Liver (tissue), 9 donors: Measurements from ENCODE around the gene PPP1R1B. TPM values are rescaled to one million over a fixed set of nuclear protein-coding genes. Genes with fewer than 3 reads are reported as not detected.

Source experiments
- DNase-seq: peaks from one replicate; pipeline ENCODE4 v3.0.0-alpha.2; 2017; ENCODE audit warnings: low spot score
- H3K27ac ChIP-seq, 2 donors: one replicate each; pipeline ENCODE4 v1.7.0; 2013; ENCODE audit warnings: inconsistent platforms in 2 of 2, low read length in 2 of 2, control low read depth in 1 of 2, low read depth in 1 of 2, mild to moderate bottlenecking in 1 of 2
- H3K27me3 ChIP-seq, 4 donors: one replicate each; pipeline versions ENCODE4 v1.6.1 to v1.7.0; 2013; ENCODE audit warnings: low read length in 3 of 4, inconsistent platforms in 1 of 4, mild to moderate bottlenecking in 1 of 4, moderate library complexity in 1 of 4; ENCODE audit not compliant: control insufficient read depth in 4 of 4, insufficient read depth in 4 of 4
- H3K36me3 ChIP-seq, 4 donors: one replicate each; pipeline versions ENCODE4 v1.6.1 to v1.7.0; 2013; ENCODE audit warnings: low read length in 3 of 4, mild to moderate bottlenecking in 3 of 4, low read depth in 1 of 4, moderate library complexity in 1 of 4; ENCODE audit not compliant: control insufficient read depth in 4 of 4, insufficient read depth in 3 of 4
- H3K4me1 ChIP-seq, 4 donors: one replicate each; pipeline versions ENCODE4 v1.6.1 to v1.7.0; 2013; ENCODE audit warnings: low read length in 3 of 4, mild to moderate bottlenecking in 3 of 4, moderate library complexity in 1 of 4; ENCODE audit not compliant: control insufficient read depth in 4 of 4, insufficient read depth in 4 of 4
- H3K4me3 ChIP-seq, 3 donors: one replicate each; pipeline versions ENCODE4 v1.6.1 to v1.7.0; 2013; ENCODE audit warnings: low read length in 3 of 3, control low read depth in 1 of 3, low read depth in 1 of 3, mild to moderate bottlenecking in 1 of 3
- H3K9ac ChIP-seq, 2 donors: one replicate each; pipeline ENCODE4 v1.7.0; 2013; ENCODE audit warnings: low read length in 2 of 2, mild to moderate bottlenecking in 2 of 2, moderate library complexity in 2 of 2, control low read depth in 1 of 2, low read depth in 1 of 2
- H3K9me3 ChIP-seq, 4 donors: one replicate each; pipeline versions ENCODE4 v1.6.1 to v1.7.0; 2013; ENCODE audit warnings: low read length in 3 of 4; ENCODE audit not compliant: control insufficient read depth in 4 of 4
- EGR1 ChIP-seq, 2 donors: IDR thresholded peaks; 2 replicates each; pipeline ENCODE4 v1.6.1; 2016 to 2018; ENCODE audit warnings: antibody characterized with exemption in 2 of 2, low read depth in 2 of 2
- FOXA1 ChIP-seq: IDR thresholded peaks from 2 replicates; pipeline ENCODE4 v1.6.1; 2016; ENCODE audit warnings: antibody characterized with exemption
- FOXA2 ChIP-seq: IDR thresholded peaks from 2 replicates; pipeline ENCODE4 v1.6.1; 2016; ENCODE audit warnings: antibody characterized with exemption
- GABPA ChIP-seq, 2 donors: IDR thresholded peaks in 1 of 2; conservative IDR thresholded peaks in 1 of 2; 2 replicates each; pipeline ENCODE4 v1.6.1; 2016; ENCODE audit warnings: antibody characterized with exemption in 2 of 2, mild to moderate bottlenecking in 1 of 2, moderate library complexity in 1 of 2
- HNF4A ChIP-seq, 2 donors: conservative IDR thresholded peaks; 2 replicates each; pipeline ENCODE4 v1.6.1; 2016; ENCODE audit warnings: antibody characterized with exemption in 2 of 2, mild to moderate bottlenecking in 2 of 2
- HNF4G ChIP-seq: IDR thresholded peaks from 2 replicates; pipeline ENCODE4 v1.6.1; 2016; ENCODE audit warnings: antibody characterized with exemption
- JUND ChIP-seq, 2 donors: IDR thresholded peaks; 2 replicates each; pipeline ENCODE4 v1.6.1; 2016; ENCODE audit warnings: antibody characterized with exemption in 2 of 2
- NR2F2 ChIP-seq: IDR thresholded peaks from 2 replicates; pipeline ENCODE4 v1.6.1; 2016; ENCODE audit warnings: antibody characterized with exemption
- RAD21 ChIP-seq, 2 donors: IDR thresholded peaks; 2 replicates each; pipeline ENCODE4 v1.6.1; 2016; ENCODE audit warnings: antibody characterized with exemption in 2 of 2, mild to moderate bottlenecking in 2 of 2
- RXRA ChIP-seq, 2 donors: IDR thresholded peaks; 2 replicates each; pipeline ENCODE4 v1.6.1; 2017 to 2018; ENCODE audit warnings: antibody characterized with exemption in 2 of 2, mild to moderate bottlenecking in 1 of 2
- SP1 ChIP-seq: IDR thresholded peaks from 2 replicates; pipeline ENCODE4 v1.6.1; 2018; ENCODE audit warnings: antibody characterized with exemption, mild to moderate bottlenecking
- TAF1 ChIP-seq: conservative IDR thresholded peaks from 2 replicates; pipeline ENCODE4 v1.6.1; 2016; ENCODE audit warnings: antibody characterized with exemption, mild to moderate bottlenecking
- YY1 ChIP-seq: IDR thresholded peaks from 2 replicates; pipeline ENCODE4 v1.6.1; 2016; ENCODE audit warnings: antibody characterized with exemption, mild to moderate bottlenecking
- WGBS: extraction: QIAGEN DNeasy Blood & Tissue Kit; methylation state at CpG from one replicate; pipeline ENCODE4 v1.1.7; 2013; 5-methylcytosine and 5-hydroxymethylcytosine counted together
- polyA plus RNA-seq, 2 donors: library from polyadenylated mRNA; stranded (reverse) in 1 of 2; unstranded in 1 of 2; fragments of 200-250 nt in 1 of 2; fragments of >200 nt in 1 of 2; fragmentation: Nextera tagmentation in 1 of 2; extraction: Ambion mirVana in 1 of 2; gene quantifications; one replicate each; pipeline versions ENCODE4 v1.2.1 to v1.2.3, GENCODE V29; 2013 to 2015
- total RNA-seq, 2 donors: library from RNA; depleted of rRNA; stranded (reverse); fragments of >200 nt; gene quantifications; one replicate each; pipeline ENCODE4 v1.2.3, GENCODE V29; 2014
- TF ChIP-seq, protein P1 (sequence below): IDR thresholded peaks from 2 replicates; pipeline ENCODE4 v1.6.1; 2016; ENCODE audit warnings: antibody characterized with exemption
- TF ChIP-seq, protein P2 (sequence below): IDR thresholded peaks from 2 replicates; pipeline ENCODE4 v1.6.1; 2016; ENCODE audit warnings: antibody characterized with exemption
- TF ChIP-seq, protein P3 (sequence below): IDR thresholded peaks from 2 replicates; pipeline ENCODE4 v1.6.1; 2016; ENCODE audit warnings: antibody characterized with exemption, mild to moderate bottlenecking
- TF ChIP-seq, protein P4 (sequence below): IDR thresholded peaks from 2 replicates; pipeline ENCODE4 v1.6.1; 2016; ENCODE audit warnings: antibody characterized with exemption
- TF ChIP-seq, protein P5 (sequence below): fragments of 150-350 bp; IDR thresholded peaks from 2 replicates; pipeline ENCODE4 v1.5.1; 2017; ENCODE audit warnings: improper control_type of control experiment, low read depth, low read length; ENCODE audit not compliant: missing input control
- donor health status: healthy.
- donor health status: healthy.
- donor health status: healthy.
- donor health status: healthy.
- donor health status: healthy.

The PPP1R1B gene
- total and polyA plus RNA-seq, 4 donors: 0.14 TPM; not detected in 3

DNA sequence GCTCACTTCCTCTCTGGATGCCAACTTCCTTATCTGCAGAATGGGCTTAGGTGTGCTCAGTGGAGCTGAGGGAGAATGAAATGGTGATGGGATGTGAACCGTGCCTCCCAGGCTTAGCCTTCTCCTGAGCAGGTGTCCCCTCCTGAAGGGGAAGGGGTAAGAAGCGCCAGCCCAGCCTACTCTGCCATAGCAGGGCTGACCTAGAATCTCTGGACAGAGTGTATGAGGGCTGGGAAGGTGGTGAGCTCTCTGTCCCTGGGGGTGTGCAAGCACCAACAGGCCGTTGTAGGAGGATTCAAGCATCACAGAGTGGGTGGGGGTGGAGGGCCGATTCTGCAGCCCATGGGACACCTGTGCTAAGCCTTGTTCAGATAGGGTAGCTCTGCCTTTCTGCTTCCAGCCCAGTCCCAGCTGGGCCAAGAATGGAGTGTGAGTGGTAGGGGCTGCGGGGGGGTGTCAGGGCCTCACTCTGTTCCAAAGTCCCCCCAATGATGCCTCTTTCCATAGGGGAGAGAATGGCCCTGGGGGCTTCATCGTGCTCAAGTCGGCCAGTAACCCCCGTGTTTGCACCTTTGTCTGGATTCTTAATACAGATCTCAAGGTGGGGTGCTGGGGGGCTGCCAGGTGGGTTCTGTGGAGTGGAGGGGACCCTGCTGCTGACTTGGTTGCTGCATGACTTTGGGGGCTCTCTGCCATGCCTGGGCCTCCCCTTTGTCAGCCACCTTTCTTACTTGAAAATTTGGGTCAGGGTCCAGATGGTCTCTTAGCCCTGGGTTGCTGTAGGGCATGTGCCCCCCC lies 35.2 kb downstream of the PPP1R1B start (continued):
- TF ChIP-seq, protein P1, sequence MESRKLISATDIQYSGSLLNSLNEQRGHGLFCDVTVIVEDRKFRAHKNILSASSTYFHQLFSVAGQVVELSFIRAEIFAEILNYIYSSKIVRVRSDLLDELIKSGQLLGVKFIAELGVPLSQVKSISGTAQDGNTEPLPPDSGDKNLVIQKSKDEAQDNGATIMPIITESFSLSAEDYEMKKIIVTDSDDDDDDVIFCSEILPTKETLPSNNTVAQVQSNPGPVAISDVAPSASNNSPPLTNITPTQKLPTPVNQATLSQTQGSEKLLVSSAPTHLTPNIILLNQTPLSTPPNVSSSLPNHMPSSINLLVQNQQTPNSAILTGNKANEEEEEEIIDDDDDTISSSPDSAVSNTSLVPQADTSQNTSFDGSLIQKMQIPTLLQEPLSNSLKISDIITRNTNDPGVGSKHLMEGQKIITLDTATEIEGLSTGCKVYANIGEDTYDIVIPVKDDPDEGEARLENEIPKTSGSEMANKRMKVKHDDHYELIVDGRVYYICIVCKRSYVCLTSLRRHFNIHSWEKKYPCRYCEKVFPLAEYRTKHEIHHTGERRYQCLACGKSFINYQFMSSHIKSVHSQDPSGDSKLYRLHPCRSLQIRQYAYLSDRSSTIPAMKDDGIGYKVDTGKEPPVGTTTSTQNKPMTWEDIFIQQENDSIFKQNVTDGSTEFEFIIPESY: no peak
- TF ChIP-seq RXRA (IDR thresholded peaks at IDR 0.05): no peak

DNA sequence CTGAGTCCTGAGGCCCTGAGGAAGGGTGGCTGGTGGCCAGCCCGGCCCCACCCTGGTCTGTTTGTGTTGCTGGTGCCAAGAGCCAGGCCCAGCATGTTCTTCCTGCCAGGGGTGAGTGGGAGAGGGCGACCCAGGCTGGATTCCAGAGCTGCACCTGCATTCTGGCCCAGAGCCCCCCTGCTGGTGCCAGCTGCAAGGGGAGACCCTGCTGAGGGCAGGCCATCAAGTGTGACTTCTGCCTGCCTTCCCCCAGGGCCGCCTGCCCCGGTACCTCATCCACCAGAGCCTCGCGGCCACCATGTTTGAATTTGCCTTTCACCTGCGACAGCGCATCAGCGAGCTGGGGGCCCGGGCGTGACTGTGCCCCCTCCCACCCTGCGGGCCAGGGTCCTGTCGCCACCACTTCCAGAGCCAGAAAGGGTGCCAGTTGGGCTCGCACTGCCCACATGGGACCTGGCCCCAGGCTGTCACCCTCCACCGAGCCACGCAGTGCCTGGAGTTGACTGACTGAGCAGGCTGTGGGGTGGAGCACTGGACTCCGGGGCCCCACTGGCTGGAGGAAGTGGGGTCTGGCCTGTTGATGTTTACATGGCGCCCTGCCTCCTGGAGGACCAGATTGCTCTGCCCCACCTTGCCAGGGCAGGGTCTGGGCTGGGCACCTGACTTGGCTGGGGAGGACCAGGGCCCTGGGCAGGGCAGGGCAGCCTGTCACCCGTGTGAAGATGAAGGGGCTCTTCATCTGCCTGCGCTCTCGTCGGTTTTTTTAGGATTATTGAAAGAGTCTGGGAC lies 36.0 kb downstream of the PPP1R1B start:
- TF ChIP-seq TAF1 (no peak), FOXA1 (no peak), HNF4G (no peak), HNF4A (conservative IDR thresholded peaks at IDR 0.05) (no peak), RXRA (IDR thresholded peaks at IDR 0.05) (no peak), GABPA (IDR thresholded peaks at IDR 0.05 in 1 of 2, conservative IDR thresholded peaks at IDR 0.05 in 1 of 2) (no peak), FOXA2 (no peak), EGR1 (IDR thresholded peaks at IDR 0.05; ENCODE audit: low read depth in 2 of 2) (no peak), YY1 (no peak), SP1 (no peak), JUND (IDR thresholded peaks at IDR 0.05) (no peak), RAD21 (IDR thresholded peaks at IDR 0.05) (no peak), NR2F2 (no peak)
- TF ChIP-seq, protein P2, sequence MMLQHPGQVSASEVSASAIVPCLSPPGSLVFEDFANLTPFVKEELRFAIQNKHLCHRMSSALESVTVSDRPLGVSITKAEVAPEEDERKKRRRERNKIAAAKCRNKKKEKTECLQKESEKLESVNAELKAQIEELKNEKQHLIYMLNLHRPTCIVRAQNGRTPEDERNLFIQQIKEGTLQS: no peak
- TF ChIP-seq, protein P1: no peak
- TF ChIP-seq, protein P3, sequence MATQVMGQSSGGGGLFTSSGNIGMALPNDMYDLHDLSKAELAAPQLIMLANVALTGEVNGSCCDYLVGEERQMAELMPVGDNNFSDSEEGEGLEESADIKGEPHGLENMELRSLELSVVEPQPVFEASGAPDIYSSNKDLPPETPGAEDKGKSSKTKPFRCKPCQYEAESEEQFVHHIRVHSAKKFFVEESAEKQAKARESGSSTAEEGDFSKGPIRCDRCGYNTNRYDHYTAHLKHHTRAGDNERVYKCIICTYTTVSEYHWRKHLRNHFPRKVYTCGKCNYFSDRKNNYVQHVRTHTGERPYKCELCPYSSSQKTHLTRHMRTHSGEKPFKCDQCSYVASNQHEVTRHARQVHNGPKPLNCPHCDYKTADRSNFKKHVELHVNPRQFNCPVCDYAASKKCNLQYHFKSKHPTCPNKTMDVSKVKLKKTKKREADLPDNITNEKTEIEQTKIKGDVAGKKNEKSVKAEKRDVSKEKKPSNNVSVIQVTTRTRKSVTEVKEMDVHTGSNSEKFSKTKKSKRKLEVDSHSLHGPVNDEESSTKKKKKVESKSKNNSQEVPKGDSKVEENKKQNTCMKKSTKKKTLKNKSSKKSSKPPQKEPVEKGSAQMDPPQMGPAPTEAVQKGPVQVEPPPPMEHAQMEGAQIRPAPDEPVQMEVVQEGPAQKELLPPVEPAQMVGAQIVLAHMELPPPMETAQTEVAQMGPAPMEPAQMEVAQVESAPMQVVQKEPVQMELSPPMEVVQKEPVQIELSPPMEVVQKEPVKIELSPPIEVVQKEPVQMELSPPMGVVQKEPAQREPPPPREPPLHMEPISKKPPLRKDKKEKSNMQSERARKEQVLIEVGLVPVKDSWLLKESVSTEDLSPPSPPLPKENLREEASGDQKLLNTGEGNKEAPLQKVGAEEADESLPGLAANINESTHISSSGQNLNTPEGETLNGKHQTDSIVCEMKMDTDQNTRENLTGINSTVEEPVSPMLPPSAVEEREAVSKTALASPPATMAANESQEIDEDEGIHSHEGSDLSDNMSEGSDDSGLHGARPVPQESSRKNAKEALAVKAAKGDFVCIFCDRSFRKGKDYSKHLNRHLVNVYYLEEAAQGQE: no peak
- TF ChIP-seq, protein P4, sequence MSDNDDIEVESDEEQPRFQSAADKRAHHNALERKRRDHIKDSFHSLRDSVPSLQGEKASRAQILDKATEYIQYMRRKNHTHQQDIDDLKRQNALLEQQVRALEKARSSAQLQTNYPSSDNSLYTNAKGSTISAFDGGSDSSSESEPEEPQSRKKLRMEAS: no peak
- TF ChIP-seq, protein P5, sequence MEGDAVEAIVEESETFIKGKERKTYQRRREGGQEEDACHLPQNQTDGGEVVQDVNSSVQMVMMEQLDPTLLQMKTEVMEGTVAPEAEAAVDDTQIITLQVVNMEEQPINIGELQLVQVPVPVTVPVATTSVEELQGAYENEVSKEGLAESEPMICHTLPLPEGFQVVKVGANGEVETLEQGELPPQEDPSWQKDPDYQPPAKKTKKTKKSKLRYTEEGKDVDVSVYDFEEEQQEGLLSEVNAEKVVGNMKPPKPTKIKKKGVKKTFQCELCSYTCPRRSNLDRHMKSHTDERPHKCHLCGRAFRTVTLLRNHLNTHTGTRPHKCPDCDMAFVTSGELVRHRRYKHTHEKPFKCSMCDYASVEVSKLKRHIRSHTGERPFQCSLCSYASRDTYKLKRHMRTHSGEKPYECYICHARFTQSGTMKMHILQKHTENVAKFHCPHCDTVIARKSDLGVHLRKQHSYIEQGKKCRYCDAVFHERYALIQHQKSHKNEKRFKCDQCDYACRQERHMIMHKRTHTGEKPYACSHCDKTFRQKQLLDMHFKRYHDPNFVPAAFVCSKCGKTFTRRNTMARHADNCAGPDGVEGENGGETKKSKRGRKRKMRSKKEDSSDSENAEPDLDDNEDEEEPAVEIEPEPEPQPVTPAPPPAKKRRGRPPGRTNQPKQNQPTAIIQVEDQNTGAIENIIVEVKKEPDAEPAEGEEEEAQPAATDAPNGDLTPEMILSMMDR: no peak
- no peak overlapping the region for H3K4me3 ChIP-seq
- DNase-seq: no peak
- WGBS: 86% methylated on average over 22 of the region's 22 CpGs
- H3K36me3 ChIP-seq: peaks cover 0 to 16% (median 4%) of the 10 kb centered on the region in 4 donors
- peaks cover 25 to 71% (median 62%) of the 10 kb centered on the region in 4 donors for H3K4me1 ChIP-seq
- no peak overlapping the region for H3K9ac ChIP-seq
- no peaks in the 10 kb centered on the region for H3K9me3 ChIP-seq
- no peaks in the 10 kb centered on the region for H3K27me3 ChIP-seq
- H3K27ac ChIP-seq: no peak overlapping the region
